Liver (tissue), 9 donors: ENCODE measurements around the gene NOL4L. TPM values are rescaled to one million over a fixed set of nuclear protein-coding genes. Genes with fewer than 3 reads are reported as not detected.

Experiments
- DNase-seq: peaks from one replicate; pipeline ENCODE4 v3.0.0-alpha.2; 2017; ENCODE audit warnings: low spot score
- H3K27ac ChIP-seq, 2 donors: one replicate each; pipeline ENCODE4 v1.7.0; 2013; ENCODE audit warnings: inconsistent platforms in 2 of 2, low read length in 2 of 2, control low read depth in 1 of 2, low read depth in 1 of 2, mild to moderate bottlenecking in 1 of 2
- H3K27me3 ChIP-seq, 4 donors: one replicate each; pipeline versions ENCODE4 v1.6.1 to v1.7.0; 2013; ENCODE audit warnings: low read length in 3 of 4, inconsistent platforms in 1 of 4, mild to moderate bottlenecking in 1 of 4, moderate library complexity in 1 of 4; ENCODE audit not compliant: control insufficient read depth in 4 of 4, insufficient read depth in 4 of 4
- H3K36me3 ChIP-seq, 4 donors: one replicate each; pipeline versions ENCODE4 v1.6.1 to v1.7.0; 2013; ENCODE audit warnings: low read length in 3 of 4, mild to moderate bottlenecking in 3 of 4, low read depth in 1 of 4, moderate library complexity in 1 of 4; ENCODE audit not compliant: control insufficient read depth in 4 of 4, insufficient read depth in 3 of 4
- H3K4me1 ChIP-seq, 4 donors: one replicate each; pipeline versions ENCODE4 v1.6.1 to v1.7.0; 2013; ENCODE audit warnings: low read length in 3 of 4, mild to moderate bottlenecking in 3 of 4, moderate library complexity in 1 of 4; ENCODE audit not compliant: control insufficient read depth in 4 of 4, insufficient read depth in 4 of 4
- H3K4me3 ChIP-seq, 3 donors: one replicate each; pipeline versions ENCODE4 v1.6.1 to v1.7.0; 2013; ENCODE audit warnings: low read length in 3 of 3, control low read depth in 1 of 3, low read depth in 1 of 3, mild to moderate bottlenecking in 1 of 3
- H3K9ac ChIP-seq, 2 donors: one replicate each; pipeline ENCODE4 v1.7.0; 2013; ENCODE audit warnings: low read length in 2 of 2, mild to moderate bottlenecking in 2 of 2, moderate library complexity in 2 of 2, control low read depth in 1 of 2, low read depth in 1 of 2
- H3K9me3 ChIP-seq, 4 donors: one replicate each; pipeline versions ENCODE4 v1.6.1 to v1.7.0; 2013; ENCODE audit warnings: low read length in 3 of 4; ENCODE audit not compliant: control insufficient read depth in 4 of 4
- CTCF ChIP-seq: fragments of 150-350 bp; IDR thresholded peaks from 2 replicates; pipeline ENCODE4 v1.5.1; 2017; ENCODE audit warnings: improper control_type of control experiment, low read depth, low read length; ENCODE audit not compliant: missing input control
- EGR1 ChIP-seq, 2 donors: IDR thresholded peaks; 2 replicates each; pipeline ENCODE4 v1.6.1; 2016 to 2018; ENCODE audit warnings: antibody characterized with exemption in 2 of 2, low read depth in 2 of 2
- FOXA1 ChIP-seq: IDR thresholded peaks from 2 replicates; pipeline ENCODE4 v1.6.1; 2016; ENCODE audit warnings: antibody characterized with exemption
- FOXA2 ChIP-seq: IDR thresholded peaks from 2 replicates; pipeline ENCODE4 v1.6.1; 2016; ENCODE audit warnings: antibody characterized with exemption
- GABPA ChIP-seq, 2 donors: IDR thresholded peaks in 1 of 2; conservative IDR thresholded peaks in 1 of 2; 2 replicates each; pipeline ENCODE4 v1.6.1; 2016; ENCODE audit warnings: antibody characterized with exemption in 2 of 2, mild to moderate bottlenecking in 1 of 2, moderate library complexity in 1 of 2
- HNF4A ChIP-seq, 2 donors: conservative IDR thresholded peaks; 2 replicates each; pipeline ENCODE4 v1.6.1; 2016; ENCODE audit warnings: antibody characterized with exemption in 2 of 2, mild to moderate bottlenecking in 2 of 2
- HNF4G ChIP-seq: IDR thresholded peaks from 2 replicates; pipeline ENCODE4 v1.6.1; 2016; ENCODE audit warnings: antibody characterized with exemption
- RAD21 ChIP-seq, 2 donors: IDR thresholded peaks; 2 replicates each; pipeline ENCODE4 v1.6.1; 2016; ENCODE audit warnings: antibody characterized with exemption in 2 of 2, mild to moderate bottlenecking in 2 of 2
- RXRA ChIP-seq, 2 donors: IDR thresholded peaks; 2 replicates each; pipeline ENCODE4 v1.6.1; 2017 to 2018; ENCODE audit warnings: antibody characterized with exemption in 2 of 2, mild to moderate bottlenecking in 1 of 2
- SP1 ChIP-seq: IDR thresholded peaks from 2 replicates; pipeline ENCODE4 v1.6.1; 2018; ENCODE audit warnings: antibody characterized with exemption, mild to moderate bottlenecking
- TAF1 ChIP-seq: conservative IDR thresholded peaks from 2 replicates; pipeline ENCODE4 v1.6.1; 2016; ENCODE audit warnings: antibody characterized with exemption, mild to moderate bottlenecking
- YY1 ChIP-seq: IDR thresholded peaks from 2 replicates; pipeline ENCODE4 v1.6.1; 2016; ENCODE audit warnings: antibody characterized with exemption, mild to moderate bottlenecking
- WGBS: extraction: QIAGEN DNeasy Blood & Tissue Kit; methylation state at CpG from one replicate; pipeline ENCODE4 v1.1.7; 2013; 5-methylcytosine and 5-hydroxymethylcytosine counted together
- polyA plus RNA-seq, 2 donors: library from polyadenylated mRNA; stranded (reverse) in 1 of 2; unstranded in 1 of 2; fragments of 200-250 nt in 1 of 2; fragments of >200 nt in 1 of 2; fragmentation: Nextera tagmentation in 1 of 2; extraction: Ambion mirVana in 1 of 2; gene quantifications; one replicate each; pipeline versions ENCODE4 v1.2.1 to v1.2.3, GENCODE V29; 2013 to 2015
- total RNA-seq, 2 donors: library from RNA; depleted of rRNA; stranded (reverse); fragments of >200 nt; gene quantifications; one replicate each; pipeline ENCODE4 v1.2.3, GENCODE V29; 2014
- TF ChIP-seq, protein P1 (sequence below): IDR thresholded peaks from 2 replicates; pipeline ENCODE4 v1.6.1; 2016; ENCODE audit warnings: antibody characterized with exemption
- TF ChIP-seq, protein P2 (sequence below): IDR thresholded peaks from 2 replicates; pipeline ENCODE4 v1.6.1; 2016; ENCODE audit warnings: antibody characterized with exemption
- TF ChIP-seq, protein P3 (sequence below): IDR thresholded peaks from 2 replicates; pipeline ENCODE4 v1.6.1; 2016; ENCODE audit warnings: antibody characterized with exemption, mild to moderate bottlenecking
- donor health status: healthy.
- donor health status: healthy.
- donor health status: healthy.
- donor health status: healthy.
- donor health status: healthy.

The NOL4L gene
- total and polyA plus RNA-seq, 4 donors: 2.2 to 6.8 (median 4.3) TPM

DNA sequence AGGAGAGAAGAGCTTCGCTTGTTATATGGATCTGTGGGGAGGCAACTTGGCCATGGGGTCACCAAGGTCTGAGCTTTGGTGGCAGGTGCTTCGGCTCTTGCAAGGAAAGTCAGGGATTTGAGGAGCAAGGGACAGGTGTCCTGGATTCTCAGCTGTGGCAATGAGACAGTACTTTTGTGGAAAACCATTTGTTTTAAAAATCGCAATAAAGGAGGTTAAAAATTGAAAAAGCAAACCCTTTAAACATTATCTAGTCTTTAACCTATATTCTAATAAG, 64.3 kb downstream of the NOL4L start:
- TF ChIP-seq CTCF (no peak), FOXA2 (no peak), FOXA1 (no peak), YY1 (no peak), EGR1 (IDR thresholded peaks at IDR 0.05; ENCODE audit: low read depth in 2 of 2) (no peak)
- Histone ChIP-seq H3K9me3 (no peaks in the 10 kb centered on the region), H3K4me3 (no peak overlapping the region), H3K36me3 (no peaks in the 10 kb centered on the region), H3K4me1 (peaks cover 8 to 43% (median 26%) of the 10 kb centered on the region in 4 donors), H3K27ac (no peak overlapping the region), H3K27me3 (no peaks in the 10 kb centered on the region), H3K9ac (no peak overlapping the region)
- no peak for DNase-seq
- WGBS: 67% methylated on average over 3 of the region's 3 CpGs

DNA sequence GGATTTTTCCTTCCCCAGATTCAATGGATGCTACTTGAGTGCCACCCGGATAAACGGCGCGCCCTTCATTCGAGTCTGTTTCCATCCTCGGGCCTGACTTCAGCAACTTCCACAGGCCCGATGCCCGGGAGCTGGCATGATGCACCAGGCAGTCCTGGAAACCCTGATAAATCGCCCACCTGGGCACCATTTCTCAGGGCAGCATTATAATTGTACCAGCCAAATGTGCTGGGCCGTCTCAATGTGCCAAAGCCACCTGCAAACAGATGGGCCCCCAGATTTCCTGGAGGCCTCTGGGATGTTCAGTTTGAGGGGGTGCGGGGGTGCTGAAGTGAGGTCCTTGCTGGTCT, 65.8 kb downstream of the NOL4L start:
- H3K36me3 ChIP-seq: no peaks in the 10 kb centered on the region
- TF ChIP-seq FOXA2 (no peak), TAF1 (no peak), RAD21 (IDR thresholded peaks at IDR 0.05) (no peak), FOXA1 (no peak), HNF4A (conservative IDR thresholded peaks at IDR 0.05) (no peak), CTCF (no peak), GABPA (IDR thresholded peaks at IDR 0.05 in 1 of 2, conservative IDR thresholded peaks at IDR 0.05 in 1 of 2) (no peak), HNF4G (no peak), RXRA (IDR thresholded peaks at IDR 0.05) (no peak), YY1 (no peak), SP1 (no peak), EGR1 (IDR thresholded peaks at IDR 0.05; ENCODE audit: low read depth in 2 of 2) (no peak)
- TF ChIP-seq, protein P1, sequence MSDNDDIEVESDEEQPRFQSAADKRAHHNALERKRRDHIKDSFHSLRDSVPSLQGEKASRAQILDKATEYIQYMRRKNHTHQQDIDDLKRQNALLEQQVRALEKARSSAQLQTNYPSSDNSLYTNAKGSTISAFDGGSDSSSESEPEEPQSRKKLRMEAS: no peak
- TF ChIP-seq, protein P2, sequence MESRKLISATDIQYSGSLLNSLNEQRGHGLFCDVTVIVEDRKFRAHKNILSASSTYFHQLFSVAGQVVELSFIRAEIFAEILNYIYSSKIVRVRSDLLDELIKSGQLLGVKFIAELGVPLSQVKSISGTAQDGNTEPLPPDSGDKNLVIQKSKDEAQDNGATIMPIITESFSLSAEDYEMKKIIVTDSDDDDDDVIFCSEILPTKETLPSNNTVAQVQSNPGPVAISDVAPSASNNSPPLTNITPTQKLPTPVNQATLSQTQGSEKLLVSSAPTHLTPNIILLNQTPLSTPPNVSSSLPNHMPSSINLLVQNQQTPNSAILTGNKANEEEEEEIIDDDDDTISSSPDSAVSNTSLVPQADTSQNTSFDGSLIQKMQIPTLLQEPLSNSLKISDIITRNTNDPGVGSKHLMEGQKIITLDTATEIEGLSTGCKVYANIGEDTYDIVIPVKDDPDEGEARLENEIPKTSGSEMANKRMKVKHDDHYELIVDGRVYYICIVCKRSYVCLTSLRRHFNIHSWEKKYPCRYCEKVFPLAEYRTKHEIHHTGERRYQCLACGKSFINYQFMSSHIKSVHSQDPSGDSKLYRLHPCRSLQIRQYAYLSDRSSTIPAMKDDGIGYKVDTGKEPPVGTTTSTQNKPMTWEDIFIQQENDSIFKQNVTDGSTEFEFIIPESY: no peak
- TF ChIP-seq, protein P3, sequence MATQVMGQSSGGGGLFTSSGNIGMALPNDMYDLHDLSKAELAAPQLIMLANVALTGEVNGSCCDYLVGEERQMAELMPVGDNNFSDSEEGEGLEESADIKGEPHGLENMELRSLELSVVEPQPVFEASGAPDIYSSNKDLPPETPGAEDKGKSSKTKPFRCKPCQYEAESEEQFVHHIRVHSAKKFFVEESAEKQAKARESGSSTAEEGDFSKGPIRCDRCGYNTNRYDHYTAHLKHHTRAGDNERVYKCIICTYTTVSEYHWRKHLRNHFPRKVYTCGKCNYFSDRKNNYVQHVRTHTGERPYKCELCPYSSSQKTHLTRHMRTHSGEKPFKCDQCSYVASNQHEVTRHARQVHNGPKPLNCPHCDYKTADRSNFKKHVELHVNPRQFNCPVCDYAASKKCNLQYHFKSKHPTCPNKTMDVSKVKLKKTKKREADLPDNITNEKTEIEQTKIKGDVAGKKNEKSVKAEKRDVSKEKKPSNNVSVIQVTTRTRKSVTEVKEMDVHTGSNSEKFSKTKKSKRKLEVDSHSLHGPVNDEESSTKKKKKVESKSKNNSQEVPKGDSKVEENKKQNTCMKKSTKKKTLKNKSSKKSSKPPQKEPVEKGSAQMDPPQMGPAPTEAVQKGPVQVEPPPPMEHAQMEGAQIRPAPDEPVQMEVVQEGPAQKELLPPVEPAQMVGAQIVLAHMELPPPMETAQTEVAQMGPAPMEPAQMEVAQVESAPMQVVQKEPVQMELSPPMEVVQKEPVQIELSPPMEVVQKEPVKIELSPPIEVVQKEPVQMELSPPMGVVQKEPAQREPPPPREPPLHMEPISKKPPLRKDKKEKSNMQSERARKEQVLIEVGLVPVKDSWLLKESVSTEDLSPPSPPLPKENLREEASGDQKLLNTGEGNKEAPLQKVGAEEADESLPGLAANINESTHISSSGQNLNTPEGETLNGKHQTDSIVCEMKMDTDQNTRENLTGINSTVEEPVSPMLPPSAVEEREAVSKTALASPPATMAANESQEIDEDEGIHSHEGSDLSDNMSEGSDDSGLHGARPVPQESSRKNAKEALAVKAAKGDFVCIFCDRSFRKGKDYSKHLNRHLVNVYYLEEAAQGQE: no peak
- DNase-seq: no peak
- no peak overlapping the region for H3K4me3 ChIP-seq
- H3K9me3 ChIP-seq: no peaks in the 10 kb centered on the region
- 93% methylated on average over 11 of the region's 11 CpGs for WGBS
- no peak overlapping the region for H3K27ac ChIP-seq
- H3K9ac ChIP-seq: no peak overlapping the region
- no peaks in the 10 kb centered on the region for H3K27me3 ChIP-seq
- H3K4me1 ChIP-seq: peaks cover 7 to 47% (median 28%) of the 10 kb centered on the region in 4 donors
